RWPE1 (cell line): Measurements from ENCODE around the gene SEC11A.

Experiments
- CTCF ChIA-PET: fragments of 350-600 bp; sonication (Branson Sonifier 250); formaldehyde crosslinking; extraction: SDS; loops from one replicate; lab custom pipeline; 2021; lab: Yijun Ruan, JAX
- POLR2A ChIA-PET: fragments of 400-600 bp; formaldehyde crosslinking; extraction: SDS; loops from one replicate; lab custom pipeline; 2020; ENCODE audit warnings: antibody characterized with exemption; ENCODE audit not compliant: low non-redundant PET; lab: Yijun Ruan, JAX
- DNase-seq: peaks from one replicate; pipeline ENCODE4 v3.0.0; 2012; ENCODE audit warnings: low spot score
- H3K27ac ChIP-seq: fragments of 450-650 bp; 2 replicates; pipeline ENCODE4 v1.5.1; 2017
- TF ChIP-seq, protein P1 (sequence below): fragments of 450-650 bp; conservative IDR thresholded peaks from 2 replicates; pipeline ENCODE4 v1.5.1; 2017; ENCODE audit warnings: low read depth, mild to moderate bottlenecking

Gene SEC11A

DNA sequence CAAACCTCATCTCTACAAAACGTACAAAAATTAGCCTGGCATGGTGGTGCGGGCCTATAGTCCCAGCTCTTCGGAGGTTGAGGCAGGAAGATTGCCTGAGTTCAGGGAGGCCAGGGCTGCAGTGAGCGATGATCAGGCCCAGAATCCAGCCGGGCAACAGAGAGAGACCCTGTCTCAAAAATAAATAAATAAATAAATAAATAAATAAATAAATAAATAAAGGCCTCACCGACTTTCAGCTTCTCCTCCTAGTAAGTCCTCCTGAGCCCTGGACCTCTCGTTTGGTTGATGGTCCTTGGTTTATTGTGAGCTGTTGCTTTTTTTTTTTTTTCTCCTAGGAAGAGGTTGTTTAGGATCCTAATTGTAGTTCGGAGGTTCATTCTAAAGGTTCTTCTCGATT is 86.9 kb downstream of the SEC11A start:
- H3K27ac ChIP-seq, result no peak overlapping the region
- no peak for DNase-seq
- POLR2A ChIA-PET, result interaction anchor here (0.5 kb wide), 1 partner anchor 19 kb away, joined by 3 read pairs; no protein-coding TSS in a partner anchor
- CTCF ChIA-PET, result interaction anchor here (0.6 kb wide), 1 partner anchor 41 kb away, joined by 3 read pairs; no protein-coding TSS in a partner anchor
- TF ChIP-seq, protein P1, sequence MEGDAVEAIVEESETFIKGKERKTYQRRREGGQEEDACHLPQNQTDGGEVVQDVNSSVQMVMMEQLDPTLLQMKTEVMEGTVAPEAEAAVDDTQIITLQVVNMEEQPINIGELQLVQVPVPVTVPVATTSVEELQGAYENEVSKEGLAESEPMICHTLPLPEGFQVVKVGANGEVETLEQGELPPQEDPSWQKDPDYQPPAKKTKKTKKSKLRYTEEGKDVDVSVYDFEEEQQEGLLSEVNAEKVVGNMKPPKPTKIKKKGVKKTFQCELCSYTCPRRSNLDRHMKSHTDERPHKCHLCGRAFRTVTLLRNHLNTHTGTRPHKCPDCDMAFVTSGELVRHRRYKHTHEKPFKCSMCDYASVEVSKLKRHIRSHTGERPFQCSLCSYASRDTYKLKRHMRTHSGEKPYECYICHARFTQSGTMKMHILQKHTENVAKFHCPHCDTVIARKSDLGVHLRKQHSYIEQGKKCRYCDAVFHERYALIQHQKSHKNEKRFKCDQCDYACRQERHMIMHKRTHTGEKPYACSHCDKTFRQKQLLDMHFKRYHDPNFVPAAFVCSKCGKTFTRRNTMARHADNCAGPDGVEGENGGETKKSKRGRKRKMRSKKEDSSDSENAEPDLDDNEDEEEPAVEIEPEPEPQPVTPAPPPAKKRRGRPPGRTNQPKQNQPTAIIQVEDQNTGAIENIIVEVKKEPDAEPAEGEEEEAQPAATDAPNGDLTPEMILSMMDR, result no peak

DNA sequence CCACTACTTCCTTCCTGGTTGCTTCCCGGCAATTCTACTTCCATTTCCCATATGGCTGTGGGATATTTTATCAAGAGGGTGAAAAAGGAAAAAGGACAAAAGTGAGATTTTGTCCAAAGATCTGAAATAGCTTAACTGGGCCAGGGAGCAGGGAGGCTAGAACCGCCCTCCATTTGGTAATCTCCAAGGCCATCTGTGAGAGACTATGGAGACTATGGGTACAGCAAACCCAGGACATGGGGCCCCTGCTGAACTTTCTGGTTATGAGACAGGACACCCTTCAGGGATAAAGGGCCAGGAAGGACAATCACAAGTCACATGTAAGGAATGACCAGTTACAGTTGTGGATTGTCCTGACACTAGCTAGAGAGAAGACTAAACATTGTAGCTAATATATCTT is 90.8 kb downstream of the SEC11A start:
- TF ChIP-seq, protein P1, result no peak
- ChIA-PET POLR2A (no interaction called here), CTCF (no interaction called here)
- no peak for DNase-seq
- peak overlapping the region; percentile 16; the same call in 1 of the 2 replicates for H3K27ac ChIP-seq

DNA sequence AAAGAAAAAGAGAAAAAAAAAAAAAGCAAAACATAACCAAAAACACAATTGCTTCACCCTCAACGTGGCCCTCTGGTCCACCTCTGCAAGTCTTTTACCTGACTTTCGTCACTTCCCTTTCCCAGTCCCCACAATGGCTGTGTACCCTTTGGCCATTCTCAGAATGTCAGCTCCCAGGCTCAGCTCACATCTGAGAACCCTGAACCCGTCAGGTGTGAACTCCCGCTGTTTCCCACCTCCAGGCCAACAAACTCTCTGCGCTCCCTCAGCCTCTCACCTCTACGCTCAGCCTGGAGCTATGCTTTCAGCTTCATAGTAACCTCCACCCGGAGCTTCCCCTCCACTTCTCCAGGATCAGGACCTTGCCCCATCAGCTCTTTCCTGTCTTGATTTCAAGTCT is 91.6 kb downstream of the SEC11A start:
- DNase-seq, result no peak
- TF ChIP-seq, protein P1, result no peak
- POLR2A ChIA-PET, result no interaction called here
- H3K27ac ChIP-seq, result peak overlapping the region; percentile 16; the same call in 1 of the 2 replicates
- CTCF ChIA-PET, result no interaction called here

DNA sequence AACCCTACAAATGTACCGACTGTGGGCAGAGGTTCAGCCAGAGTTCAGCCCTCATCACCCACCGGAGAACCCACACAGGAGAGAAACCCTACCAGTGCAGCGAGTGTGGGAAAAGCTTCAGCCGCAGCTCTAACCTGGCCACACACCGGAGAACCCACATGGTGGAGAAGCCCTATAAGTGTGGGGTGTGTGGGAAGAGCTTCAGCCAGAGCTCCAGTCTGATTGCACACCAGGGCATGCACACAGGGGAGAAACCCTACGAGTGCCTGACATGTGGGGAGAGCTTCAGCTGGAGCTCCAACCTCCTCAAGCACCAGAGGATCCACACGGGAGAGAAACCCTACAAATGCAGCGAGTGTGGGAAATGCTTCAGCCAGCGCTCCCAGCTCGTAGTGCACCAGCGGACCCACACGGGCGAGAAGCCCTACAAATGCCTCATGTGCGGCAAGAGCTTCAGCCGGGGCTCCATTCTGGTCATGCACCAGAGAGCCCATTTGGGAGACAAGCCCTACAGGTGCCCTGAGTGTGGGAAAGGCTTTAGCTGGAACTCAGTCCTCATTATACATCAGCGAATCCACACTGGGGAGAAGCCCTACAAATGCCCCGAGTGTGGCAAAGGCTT is 94.5 kb downstream of the SEC11A start:
- ChIA-PET POLR2A (no interaction called here), CTCF (interaction anchor here (0.6 to 0.7 kb wide), 2 partner anchors 10 to 709 kb away, joined by 3 read pairs; no protein-coding TSS in a partner anchor)
- TF ChIP-seq, protein P1, result no peak
- no peak overlapping the region for H3K27ac ChIP-seq
- no peak for DNase-seq

DNA sequence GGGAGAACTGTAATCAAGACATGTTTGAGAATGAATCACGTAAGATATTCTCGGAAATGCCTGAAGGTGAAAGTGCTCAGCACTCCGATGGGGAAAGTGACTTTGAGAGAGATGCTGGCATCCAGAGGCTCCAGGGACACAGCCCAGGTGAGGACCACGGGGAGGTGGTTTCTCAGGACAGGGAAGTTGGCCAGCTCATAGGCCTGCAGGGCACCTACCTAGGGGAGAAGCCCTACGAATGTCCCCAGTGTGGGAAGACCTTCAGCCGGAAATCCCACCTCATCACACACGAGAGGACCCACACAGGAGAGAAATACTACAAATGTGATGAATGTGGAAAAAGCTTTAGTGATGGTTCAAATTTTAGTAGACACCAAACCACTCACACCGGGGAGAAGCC is 95.3 kb downstream of the SEC11A start:
- POLR2A ChIA-PET, result no interaction called here
- TF ChIP-seq, protein P1, result no peak
- DNase-seq, result no peak
- CTCF ChIA-PET, result no interaction called here
- H3K27ac ChIP-seq, result no peak overlapping the region
